NCI-H2227 treated with DMSO at 0.1 percent for 48 hours (cell line): ENCODE results near the gene RFXAP.
A peak's percentile ranks its signal among the peaks of the same experiment; 100 is the strongest.

Experiments used
- DNase-seq: peaks from one replicate; lab custom pipeline; 2025; lab: John Stamatoyannopoulos, UW

RFXAP gene

DNA sequence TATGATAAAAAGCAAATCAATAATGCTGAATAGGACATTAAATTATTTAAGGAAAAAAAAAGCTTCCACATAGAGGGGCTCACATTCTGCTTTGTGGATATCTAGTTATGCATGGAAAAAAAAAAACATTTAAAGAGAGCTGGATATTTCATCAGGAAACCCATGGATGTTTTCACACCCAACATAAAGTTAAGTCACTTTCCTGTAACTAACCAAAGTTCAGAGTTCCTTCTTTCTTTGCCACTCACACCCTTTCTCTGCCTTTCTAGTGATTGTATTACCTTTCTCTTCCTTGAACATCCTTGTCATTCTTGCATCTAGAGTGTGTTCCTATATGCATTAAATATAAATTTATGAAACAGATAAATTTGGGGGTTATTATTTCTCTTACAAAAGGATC lies 47.2 kb downstream of the RFXAP start:
- no peak for DNase-seq

DNA sequence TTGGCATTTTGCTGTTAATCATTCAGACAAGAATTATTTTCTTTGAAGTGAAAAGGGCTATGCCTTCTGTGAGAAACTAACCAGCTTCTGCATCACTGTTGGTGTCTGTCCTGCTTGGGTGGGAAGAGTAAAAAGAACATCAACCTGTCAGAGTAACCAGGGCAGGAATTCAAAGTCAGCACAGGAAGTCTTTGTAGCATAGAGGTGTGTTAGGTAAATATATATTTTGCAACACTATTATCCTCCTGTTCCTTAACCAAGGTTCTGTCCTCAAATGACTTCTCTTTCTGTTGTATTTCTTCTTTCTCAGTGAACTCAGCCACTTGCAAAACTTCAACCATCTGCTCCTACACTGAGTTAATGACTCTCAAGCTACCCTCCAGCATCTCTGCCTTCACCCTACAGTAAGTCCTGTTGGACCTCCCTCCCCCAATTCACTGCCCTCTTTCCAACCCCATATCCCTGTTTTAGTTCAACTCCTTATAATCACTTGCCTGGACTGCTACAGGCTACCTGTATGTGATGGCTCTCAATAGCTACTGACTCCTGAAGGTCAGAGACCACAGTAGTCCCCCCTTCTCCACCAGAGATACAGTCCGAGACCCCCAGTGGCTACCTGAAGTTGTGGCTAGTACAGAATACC lies 51.1 kb downstream of the RFXAP start:
- no peak for DNase-seq

DNA sequence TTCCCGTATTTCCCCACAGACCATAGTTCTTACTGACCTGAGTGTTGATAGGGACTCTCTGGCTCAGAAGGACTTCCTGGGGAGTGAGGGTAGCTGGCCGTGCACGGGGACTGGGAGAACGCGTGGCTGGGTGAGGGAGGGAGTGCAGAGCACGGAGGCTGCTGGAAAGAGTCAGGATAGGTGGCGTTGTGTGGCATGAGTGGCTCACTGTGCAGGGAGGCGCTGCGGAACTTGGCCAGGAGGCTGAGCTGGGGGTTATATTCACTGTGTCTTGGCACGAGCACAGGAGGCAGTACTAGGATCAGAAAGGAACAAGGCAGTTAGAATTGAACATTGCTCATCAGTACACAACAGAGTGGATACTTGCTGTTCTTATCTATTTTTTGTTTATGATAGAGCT lies 53.6 kb downstream of the RFXAP start:
- DNase-seq = peak; percentile 75

- no peak for DNase-seq
Observed at GRCh38 chr13:36875431-36875830, 56.4 kb downstream of the RFXAP start.

GRCh38 chr13:36875961-36876360 lies 56.9 kb downstream of the RFXAP start:
- no peak for DNase-seq
